ENCODE measurements around the gene SMPD1.

GRCh38 chr11:6385046-6385777 is 5.1 kb upstream of the SMPD1 start:
- TF ChIP-seq CTCF (IDR thresholded peaks at IDR 0.05) (no peak), POLR2A (IDR thresholded peaks at IDR 0.05) (no peak)

All from testis (tissue), 2 donors.